Measurements from ENCODE around the gene TUBA1C.
"Not testable (repeated sequence)": the region's sequence is repeated elsewhere in the genome, so short reads cannot be mapped to it uniquely, and the experiment has no call there.

Gene TUBA1C

DNA sequence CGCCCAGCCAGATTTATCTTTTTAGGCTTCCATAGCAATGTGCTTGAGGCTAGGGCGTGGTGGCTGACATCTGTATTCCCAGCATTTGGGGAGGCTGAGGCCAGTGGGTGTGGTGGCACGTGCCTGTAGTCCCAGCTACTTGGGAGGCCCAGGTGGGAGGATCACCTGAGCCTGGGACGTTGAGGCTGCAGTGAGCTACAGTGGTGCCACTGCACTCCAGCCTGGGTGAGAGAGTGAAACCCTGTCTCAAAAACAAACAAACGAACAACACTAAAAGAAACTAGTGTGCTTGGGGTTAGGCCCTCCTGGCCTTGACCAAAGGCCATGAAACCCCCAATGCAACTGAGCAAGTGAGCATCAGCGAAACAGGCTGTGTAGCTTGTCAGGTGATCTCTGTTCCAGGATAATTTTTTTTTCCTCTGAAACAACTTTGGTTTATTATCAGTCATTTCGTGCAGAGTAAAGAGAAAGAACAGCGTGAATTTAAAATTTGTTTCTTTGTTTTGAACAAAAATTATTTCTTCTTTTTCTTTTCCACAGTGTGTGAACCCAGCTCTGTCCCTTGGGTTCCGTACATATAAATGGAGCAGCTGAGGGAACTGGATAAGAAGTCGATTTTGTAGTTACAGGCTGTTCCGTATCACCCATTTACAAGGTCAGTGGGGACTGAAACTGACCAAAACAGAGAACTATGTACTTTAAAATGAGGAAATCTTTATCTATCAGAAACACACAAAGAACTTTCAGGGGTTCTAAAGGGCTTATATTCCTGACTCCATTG lies 8.8 kb upstream of the TUBA1C start:
- no peak for DNase-seq (ENCODE audit: low spot score)

DNA sequence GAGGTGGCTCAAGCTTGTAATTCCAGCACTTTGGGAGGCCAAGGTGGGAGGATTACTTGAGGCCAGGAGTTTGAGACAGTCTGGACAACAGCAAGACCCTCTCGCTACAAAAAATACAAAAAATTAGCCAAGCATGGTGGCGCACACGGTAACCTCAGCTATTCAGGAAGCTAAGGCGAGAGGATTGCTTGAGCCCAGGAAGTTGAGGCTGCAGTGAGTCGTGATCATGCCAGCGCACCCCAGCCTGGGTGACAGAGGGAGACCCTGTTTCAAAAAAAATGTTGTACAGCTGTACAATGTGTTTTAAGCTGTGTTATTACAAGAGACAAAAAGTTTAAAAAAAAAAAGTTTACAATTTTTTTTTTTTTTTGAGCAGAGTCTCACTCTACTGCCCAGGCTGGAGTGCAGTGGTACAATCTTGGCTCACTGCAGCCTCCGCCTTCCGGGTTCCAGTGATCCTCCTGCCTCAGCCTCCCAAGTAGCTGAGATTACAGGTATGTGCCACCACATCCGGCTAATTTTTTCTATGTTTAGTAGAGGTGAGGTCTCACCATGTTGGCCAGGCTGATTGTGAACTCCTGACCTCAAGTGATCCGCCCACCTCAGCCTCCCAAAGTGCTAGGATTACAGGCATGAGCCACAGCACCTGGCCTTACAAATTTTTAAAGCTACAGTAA lies 7.2 kb upstream of the TUBA1C start:
- not testable (repeated sequence) for DNase-seq (ENCODE audit: low spot score)

DNA sequence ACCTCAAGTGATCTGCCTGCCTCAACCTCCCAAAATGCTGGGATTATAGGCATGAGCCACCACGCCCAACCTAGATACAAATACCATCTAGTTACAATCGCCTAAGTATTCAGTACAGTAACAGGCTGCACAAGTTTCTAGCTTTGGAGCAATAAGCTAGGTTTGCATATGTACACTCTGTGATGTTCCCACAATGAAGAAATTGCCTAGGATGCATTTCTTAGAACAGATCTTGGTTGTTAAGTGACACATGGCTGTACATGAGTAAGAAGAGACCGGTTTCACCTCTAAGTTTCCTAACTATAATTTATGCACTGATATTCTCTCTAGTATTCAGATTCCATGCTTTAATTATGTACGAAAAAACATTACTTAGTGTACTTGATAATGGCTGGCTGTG lies 5.4 kb upstream of the TUBA1C start:
- DNase-seq (ENCODE audit: low spot score): no peak

DNA sequence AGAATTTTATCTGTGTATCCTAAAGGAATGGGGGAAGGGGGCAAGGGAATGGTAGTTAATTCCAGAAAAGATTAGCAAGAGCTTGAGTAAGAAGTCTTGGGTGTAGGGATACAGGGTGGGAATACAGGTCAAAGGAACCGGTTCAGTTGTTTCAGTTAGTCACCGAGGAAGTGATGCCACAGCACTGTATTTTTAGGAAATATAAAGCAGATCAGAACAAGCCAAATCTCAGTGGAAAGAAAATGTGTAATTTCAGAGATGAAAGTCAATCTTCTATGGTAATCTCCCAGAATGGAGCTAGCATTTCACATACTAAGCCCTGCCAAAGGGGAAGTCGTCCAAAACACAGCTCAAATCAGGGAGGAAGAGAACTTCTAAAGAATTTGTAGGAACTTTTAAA lies 4.7 kb upstream of the TUBA1C start:
- no peak for DNase-seq (ENCODE audit: low spot score)

DNA sequence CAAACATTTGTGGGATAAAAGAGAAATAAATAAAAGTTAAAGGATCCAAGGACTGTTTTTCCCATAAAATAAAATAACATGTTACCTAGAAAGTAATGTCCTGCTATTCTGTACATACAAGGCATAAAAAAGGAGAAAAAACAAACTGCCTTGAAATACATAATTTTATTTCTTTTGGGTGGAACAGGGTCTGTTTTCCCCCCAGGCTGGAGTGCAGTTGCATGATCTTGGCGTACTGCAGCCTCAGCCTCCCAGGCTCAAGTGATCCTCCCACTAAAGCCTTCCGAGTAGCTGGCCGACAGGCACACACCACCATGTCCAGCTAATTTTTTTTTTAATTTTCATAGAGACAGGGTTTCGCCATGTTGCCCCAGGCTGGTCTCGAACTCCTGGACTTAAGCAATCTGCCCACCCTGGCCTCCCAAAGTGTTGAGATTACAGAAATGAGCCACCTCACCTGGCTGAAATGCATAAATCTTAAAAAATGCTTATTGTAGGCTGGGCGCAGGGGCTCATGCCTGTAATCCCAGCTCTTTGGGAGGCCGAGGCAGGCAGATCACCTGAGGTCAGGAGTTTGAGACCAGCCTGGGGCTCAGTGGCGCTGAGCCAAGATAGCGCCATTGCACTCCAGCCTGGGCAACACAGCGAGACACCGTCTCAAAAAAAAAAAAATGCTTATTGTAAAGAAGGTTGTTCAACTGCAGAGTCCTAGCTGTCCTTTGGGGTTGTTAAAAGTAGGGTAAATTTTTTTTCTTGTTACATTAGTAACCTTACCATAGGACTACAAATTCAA lies 4.1 kb upstream of the TUBA1C start:
- DNase-seq (ENCODE audit: low spot score): no peak

DNA sequence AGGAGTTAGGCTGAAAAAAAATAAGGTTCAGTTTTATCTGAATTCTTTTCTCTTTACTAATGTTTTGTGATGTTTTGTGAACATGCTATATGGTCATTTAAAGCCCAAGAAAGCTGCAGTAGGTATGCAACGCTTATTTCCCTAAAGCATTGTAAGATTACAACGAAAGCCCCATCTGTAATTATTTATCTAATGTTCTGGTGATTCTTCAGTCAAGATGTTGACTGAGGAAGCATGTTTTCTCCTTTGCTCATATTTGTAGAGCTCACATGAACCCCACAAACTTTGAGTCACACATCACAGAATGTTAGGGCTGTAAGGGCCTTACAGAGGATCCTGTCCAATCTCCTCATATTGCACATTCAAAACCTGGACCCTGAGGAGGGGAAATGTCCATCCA lies 3.2 kb upstream of the TUBA1C start:
- peak; percentile 42 for DNase-seq (ENCODE audit: low spot score)

DNA sequence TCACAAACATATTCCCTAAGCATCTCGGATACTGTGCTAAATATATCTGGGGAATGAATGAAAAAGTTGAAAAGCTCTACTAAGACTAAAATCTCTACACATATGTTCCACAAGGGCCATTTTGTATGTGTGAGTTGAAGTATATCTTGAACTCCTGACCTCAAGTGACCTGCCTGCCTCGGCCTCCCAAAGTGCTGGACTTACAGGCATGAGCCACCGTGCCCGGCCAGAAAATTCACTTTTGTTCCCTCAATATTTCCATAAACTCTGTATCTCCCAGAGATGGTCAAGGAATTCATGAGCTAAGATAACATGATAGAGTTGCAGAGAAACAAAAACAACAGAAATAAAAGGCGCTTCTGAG lies 1.5 kb upstream of the TUBA1C start:
- DNase-seq (ENCODE audit: low spot score): no peak

DNA sequence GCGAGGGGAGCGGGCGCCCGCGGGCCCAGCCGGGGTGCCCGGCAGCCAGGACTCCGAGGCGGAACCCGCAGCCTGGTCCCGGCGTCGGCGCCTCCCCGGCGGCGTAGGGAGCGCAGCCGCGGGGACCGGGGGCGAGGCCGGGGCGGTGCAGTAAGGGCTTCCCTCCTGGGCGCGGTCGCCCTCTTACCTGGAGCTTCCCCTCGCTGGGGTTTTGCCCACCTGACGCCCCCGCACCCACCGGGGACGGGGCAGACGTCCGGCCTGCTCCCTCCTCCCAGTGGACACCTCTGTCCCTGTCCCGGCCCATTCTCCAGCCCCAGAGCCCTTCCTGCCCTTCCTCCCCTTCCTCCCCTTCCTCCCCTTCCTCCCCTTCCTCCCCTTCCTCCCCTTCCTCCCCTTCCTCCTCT lies 413 bp upstream of the TUBA1C start:
- peak; percentile 46 for DNase-seq (ENCODE audit: low spot score)

DNA sequence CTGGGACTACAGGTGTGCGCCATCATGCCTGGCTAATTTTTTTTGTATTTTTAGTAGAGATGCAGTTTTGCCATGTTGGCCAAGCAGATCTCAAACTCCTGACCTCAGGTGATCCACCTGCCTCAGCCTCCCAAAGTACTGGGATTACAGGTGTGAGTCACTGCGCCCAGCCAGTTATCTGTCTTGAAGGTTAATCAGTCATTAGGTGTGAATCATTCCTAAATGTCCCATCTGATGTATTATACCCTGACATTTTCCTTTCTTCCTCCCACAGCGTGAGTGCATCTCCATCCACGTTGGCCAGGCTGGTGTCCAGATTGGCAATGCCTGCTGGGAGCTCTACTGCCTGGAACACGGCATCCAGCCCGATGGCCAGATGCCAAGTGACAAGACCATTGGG lies 4.3 kb downstream of the TUBA1C start:
- DNase-seq (ENCODE audit: low spot score): not testable (repeated sequence)

DNA sequence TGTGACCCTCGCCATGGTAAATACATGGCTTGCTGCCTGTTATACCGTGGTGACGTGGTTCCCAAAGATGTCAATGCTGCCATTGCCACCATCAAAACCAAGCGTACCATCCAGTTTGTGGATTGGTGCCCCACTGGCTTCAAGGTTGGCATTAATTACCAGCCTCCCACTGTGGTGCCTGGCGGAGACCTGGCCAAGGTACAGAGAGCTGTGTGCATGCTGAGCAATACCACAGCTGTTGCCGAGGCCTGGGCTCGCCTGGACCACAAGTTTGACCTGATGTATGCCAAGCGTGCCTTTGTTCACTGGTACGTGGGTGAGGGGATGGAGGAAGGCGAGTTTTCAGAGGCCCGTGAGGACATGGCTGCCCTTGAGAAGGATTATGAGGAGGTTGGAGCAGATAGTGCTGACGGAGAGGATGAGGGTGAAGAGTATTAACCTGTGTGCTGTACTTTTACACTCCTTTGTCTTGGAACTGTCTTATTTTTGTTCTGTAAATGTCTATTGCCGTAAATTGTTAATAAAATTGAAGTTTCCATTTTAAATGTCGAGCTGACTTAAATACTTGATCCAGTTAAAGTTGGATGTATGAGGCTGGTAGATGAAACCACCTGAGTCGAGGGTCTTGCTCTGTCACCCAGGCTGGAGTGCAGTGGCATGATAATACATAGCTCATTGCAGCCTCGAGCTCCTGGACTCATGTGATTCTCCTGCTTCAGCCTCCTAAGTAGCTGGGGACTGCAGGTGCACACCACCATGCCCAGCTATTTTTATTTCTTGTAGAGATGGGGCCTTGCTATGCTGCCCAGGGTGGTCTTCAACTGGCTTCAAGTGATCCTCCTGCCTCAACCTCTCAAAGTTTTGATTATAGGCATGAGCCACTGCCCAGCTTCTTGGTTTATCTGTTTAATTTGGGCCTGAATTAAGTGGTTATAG lies 8.2 kb downstream of the TUBA1C start:
- no peak for DNase-seq (ENCODE audit: low spot score)

DNA sequence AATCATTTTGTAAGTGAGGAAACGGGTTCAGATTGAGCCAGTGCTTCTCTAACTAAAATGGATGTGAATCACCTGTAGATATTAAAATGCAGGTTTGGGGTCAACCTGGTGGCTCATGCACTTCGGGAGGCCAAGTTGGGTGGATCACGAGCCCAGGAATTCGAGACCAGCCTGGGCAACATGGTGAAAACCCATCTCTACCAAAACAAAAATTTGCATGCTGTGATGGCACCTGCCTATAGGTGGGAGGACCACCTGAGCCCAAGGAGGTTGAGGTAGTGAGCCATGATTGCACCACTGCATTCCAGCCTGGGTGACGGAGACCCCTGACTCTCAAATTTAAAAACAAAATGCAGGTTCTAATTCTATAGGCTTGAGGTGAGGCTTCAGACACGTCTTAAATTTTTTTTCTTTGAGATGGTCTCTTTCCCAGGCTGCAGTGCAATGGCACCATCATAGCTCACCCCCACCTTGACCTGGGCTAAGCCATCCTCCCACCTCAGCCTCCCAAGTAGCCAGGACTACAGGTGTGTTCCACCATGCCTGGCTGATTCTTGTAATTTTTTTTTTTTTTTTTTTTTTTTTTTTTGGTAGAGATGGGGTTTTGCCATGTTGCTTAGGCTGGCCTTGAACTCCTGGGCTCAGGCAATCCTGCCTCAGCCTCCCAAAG lies 9.0 kb downstream of the TUBA1C start:
- DNase-seq (ENCODE audit: low spot score): no peak

DNA sequence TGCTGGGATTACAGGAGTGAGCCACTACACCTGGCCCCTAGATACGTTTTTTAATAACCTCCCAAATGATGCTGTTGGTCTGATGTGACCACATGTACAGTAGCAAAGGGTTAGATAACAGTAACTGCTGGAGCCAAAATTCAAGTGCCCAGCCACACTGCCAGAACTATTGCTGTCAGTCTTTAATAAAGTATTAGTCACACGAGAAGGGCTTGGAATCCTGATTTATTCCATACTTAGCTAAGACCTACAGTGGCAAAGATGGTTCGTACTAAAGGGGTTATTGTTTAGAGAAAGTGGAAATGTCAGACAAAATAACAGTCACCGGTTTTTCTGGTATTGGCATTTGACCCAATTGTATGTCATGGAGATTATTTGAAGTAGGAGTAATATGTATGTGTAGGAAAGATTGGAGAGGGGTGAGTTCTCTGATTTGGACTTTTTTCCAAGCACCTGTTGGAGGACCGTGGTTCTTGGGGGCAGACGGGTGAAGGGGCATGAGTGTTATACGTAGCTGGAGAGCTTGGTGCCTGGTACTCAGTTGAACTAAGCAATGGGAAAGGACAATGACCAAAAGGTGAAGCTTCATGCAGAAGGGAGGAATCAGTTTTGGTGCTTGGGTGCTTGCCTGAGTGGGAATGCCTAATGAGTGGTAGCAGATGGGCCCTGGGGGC lies 9.7 kb downstream of the TUBA1C start:
- DNase-seq (ENCODE audit: low spot score): no peak

DNA sequence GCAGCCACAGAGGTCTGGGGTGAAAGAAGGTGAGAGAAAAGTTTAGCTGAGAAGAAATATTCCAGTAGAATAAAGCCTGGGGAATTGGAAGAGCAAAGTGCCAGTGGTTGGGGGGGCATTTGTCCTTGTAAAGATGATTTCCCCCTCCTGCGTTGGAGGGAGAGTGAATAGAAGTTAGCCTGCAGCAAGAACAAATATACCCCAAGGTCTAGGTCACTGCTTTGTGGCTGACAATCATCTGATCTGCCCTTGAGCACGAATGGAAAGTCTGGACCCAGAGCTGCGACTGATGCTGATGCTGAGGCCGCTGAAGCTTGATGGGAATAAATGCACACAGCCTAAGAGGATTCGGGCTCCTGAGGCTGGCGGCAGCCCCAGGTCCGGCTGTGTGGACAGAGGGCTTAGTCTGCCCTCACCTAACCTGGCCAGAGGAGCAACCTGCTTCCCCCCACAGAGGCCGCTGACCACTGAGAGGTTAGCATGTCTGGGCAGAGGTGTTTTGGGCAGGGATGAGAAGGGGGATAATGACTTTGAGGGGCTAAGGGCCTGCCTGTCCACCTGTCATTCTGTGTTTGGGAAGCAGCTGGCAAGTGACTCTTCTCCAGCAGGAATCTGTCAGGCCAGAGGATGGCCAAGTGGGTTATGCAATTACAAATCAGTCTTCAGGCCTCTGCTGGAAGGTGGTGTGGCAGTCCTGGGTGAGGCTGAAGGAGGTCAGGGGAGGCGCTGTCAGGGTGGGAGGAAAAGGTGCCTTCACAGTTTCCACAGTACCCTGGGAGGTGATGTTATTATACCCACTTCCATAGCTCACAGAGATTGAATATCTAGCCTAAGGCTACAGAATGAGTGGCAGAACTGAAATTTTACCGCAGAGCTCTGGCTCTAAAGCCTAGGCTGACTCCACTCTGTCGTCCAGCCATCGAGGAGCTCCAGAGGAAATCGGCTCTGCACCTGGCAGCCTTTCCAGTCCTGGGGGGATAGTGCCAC lies 11.7 kb downstream of the TUBA1C start:
- DNase-seq (ENCODE audit: low spot score): no peak

DNA sequence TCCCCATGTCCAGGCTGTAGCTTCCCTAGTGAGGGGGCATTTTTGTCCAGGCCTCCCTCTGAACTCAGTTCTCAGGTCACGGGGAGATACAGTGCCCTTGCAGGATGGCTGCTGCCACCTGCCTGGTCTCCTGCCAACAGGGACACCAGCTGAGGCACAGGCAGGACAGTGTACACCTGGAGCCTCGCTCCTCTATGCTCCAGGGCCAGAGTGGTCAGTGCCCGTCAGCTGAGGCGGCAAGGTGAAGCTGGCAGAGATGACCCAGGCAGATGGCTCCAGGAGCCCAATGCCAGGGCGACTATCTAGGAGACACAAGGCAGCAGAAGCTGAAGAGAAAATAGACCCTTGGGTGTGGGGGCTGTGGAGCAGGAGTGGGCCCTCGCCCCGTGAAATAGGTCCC lies 12.6 kb downstream of the TUBA1C start:
- DNase-seq (ENCODE audit: low spot score): no peak

DNA sequence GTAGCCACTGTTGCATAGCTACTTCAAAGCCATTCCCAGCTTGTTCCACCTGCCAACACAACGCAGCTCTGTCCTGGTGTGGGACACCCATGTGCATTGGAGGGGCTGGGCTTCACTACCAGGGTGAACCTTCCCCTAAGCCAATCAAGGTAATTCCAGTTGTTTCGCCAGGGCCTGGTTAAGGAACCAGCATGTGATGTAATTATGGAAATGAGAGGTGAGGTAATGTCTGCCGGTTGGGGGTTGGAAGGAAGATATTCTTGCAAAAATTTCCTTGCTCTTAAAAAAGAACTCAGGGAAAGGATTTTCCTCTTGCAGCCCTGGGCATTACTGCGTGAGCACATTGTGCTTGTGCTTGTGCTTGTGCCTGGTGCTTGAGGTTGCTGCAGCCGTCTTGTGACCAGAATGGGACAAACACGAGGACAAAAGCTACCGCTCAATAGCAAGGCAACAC lies 14.9 kb downstream of the TUBA1C start:
- DNase-seq (ENCODE audit: low spot score): no peak

DNA sequence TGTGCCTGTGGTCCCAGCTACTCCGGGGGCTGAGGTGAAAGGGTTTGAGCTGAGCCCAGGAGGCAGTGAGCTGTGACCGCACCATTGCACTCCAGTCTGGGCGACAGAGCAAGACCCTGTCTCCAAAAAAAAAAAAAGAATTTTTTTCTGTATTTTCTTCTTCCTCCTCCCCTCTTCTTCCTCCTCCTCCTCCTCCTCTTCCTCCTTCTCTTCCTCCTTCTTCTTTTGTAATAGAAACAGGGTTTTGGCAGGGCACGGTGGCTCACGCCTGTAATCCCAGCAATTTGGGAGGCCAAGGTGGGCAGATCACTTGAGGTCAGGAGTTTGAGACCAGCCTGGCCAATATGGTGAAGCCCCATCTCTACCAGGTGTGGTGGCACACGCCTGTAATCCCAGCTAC lies 15.7 kb downstream of the TUBA1C start:
- DNase-seq (ENCODE audit: low spot score): not testable (repeated sequence)

DNA sequence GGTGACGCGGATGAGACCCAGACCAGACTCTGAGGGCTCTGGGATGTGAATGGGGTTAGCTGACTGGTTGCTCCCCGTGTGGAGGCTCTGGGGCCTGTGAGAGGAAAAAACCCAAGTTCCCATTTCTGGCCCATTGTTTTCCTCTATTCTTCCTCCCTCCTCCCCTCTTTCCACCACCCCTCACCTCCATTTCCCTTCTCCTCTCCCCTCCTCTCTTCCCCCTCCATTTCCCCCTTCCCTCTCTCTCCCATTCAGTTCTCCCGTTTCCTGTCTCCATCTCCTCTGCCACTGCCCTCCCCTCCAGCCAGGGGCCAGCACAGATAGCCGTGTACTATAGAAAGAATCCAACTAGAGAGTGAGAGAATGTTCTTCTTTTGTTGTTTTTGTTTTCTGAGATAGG lies 17.4 kb downstream of the TUBA1C start:
- DNase-seq (ENCODE audit: low spot score): no peak

DNA sequence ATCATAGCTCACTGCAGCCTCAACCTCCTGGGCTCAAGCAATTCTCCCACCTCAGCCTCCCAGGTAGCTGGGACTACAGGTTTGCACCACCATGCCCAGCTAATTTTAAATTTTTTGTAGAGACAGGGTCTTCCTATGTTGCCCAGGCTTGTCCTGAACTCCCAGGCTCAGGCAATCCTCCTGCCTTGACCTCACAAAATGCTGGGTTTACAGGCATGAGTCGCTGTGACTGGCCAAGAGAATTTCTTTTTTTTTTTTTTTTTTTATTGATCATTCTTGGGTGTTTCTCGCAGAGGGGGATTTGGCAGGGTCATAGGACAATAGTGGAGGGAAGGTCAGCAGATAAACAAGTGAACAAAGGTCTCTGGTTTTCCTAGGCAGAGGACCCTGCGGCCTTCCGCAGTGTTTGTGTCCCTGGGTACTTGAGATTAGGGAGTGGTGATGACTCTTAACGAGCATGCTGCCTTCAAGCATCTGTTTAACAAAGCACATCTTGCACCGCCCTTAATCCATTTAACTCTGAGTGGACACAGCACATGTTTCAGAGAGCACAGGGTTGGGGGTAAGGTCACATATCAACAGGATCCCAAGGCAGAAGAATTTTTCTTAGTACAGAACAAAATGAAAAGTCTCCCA lies 18.0 kb downstream of the TUBA1C start:
- not testable (repeated sequence) for DNase-seq (ENCODE audit: low spot score)
